ENCODE results near the gene GART. TPM values are rescaled to one million over a fixed set of nuclear protein-coding genes. Genes with fewer than 3 reads are reported as not detected.

Gene GART
- total RNA-seq, 1 donor from 2014 or later = 79.2 TPM

DNA sequence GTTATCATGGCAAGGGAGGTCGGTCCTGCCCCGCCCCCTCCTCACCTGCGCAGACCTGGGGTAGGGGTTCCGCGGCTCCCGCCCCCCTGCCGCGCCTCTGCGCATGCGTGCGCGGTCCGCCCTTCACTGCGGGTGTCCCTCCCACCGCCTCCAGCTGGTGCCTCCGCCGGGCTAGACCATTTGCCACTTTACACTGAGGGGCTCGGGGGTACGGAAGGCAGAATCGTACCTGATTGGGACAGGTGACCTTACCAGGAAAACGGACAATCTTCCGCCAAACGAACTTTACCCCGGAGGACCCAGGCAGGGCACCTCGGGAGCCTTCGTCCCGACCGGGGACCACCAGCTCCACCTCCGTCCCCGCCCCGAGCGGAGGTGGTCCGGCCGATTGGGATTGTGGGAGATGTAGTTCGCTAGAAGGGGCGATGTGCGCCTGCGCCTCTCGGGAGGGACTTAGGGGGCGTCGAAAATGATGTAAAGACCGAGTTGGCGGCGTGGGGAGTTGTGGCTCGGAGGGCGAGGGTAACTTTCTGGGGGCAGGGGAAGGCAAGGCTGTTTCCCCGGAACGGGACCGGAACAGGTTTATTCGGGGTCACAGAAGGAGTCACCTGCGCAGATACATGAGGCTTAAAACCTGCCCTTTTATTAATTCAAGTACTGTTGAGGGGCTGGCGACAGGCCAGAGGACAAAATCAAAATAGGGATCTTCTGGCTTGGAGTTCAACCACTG lies 50.4 kb downstream of the GART start, which contains the start of gene DNAJC28:
Gene DNAJC28 (minus strand): TSS at position 344 of the 730 bp plus-strand sequence. CDS start 2,323 bp downstream, outside the sequence.
- peak within 1 kb of the TSS; percentile 97 for H3K4me3 ChIP-seq (ENCODE audit: low read depth, low read length)
- TF ChIP-seq, protein P1, sequence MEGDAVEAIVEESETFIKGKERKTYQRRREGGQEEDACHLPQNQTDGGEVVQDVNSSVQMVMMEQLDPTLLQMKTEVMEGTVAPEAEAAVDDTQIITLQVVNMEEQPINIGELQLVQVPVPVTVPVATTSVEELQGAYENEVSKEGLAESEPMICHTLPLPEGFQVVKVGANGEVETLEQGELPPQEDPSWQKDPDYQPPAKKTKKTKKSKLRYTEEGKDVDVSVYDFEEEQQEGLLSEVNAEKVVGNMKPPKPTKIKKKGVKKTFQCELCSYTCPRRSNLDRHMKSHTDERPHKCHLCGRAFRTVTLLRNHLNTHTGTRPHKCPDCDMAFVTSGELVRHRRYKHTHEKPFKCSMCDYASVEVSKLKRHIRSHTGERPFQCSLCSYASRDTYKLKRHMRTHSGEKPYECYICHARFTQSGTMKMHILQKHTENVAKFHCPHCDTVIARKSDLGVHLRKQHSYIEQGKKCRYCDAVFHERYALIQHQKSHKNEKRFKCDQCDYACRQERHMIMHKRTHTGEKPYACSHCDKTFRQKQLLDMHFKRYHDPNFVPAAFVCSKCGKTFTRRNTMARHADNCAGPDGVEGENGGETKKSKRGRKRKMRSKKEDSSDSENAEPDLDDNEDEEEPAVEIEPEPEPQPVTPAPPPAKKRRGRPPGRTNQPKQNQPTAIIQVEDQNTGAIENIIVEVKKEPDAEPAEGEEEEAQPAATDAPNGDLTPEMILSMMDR (conservative IDR thresholded peaks at IDR 0.05; ENCODE audit: low read depth, low read length) = no peak
- no peak for DNase-seq (ENCODE audit: low read depth)

GRCh38 chr21:33490991-33491372 lies 50.9 kb downstream of the GART start:
- TF ChIP-seq, protein P1 (conservative IDR thresholded peaks at IDR 0.05; ENCODE audit: low read depth, low read length) = no peak
- no peak for DNase-seq (ENCODE audit: low read depth)
- H3K4me3 ChIP-seq (ENCODE audit: low read depth, low read length) = peak overlapping the region; percentile 97

- H3K4me3 ChIP-seq (ENCODE audit: low read depth, low read length) = no peak overlapping the region
- TF ChIP-seq, protein P1 (conservative IDR thresholded peaks at IDR 0.05; ENCODE audit: low read depth, low read length) = no peak
- no peak for DNase-seq (ENCODE audit: low read depth)
These were observed 53.0 kb downstream of the GART start for GRCh38 chr21:33488936-33489335.

- DNase-seq (ENCODE audit: low read depth) = no peak
- no peak overlapping the region for H3K4me3 ChIP-seq (ENCODE audit: low read depth, low read length)
- TF ChIP-seq, protein P1 (conservative IDR thresholded peaks at IDR 0.05; ENCODE audit: low read depth, low read length) = no peak
These were observed 53.9 kb downstream of the GART start for GRCh38 chr21:33487996-33488395.

DNA sequence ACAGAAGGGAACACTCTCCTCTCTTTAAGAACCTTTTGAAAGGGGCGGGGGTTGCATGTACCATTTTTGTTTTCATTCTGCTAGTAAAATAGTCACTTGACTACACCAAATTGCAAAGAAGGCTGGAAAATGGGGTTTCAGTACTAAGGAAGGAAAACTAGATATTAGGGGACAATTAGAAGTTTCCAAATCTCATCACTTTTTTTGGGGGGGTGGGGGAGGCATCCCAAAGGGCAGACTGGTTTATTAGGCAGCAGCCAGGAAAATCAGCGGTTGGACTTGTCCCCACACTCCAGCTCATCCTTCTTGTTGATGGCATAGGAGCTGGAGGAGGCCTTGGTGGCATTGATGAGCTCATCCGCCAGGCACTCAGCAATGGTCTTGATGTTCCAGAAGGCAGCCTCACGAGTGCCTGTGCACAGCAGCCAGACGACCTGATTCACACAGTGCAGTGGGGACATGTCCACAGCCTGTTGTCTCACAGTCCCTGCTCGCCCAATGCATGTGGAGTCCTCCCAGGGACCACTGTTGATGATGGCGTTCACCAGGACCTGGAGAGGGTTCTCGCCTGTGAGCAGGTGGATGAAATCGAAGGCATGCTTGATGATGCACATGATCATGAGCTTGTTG lies 60.5 kb downstream of the GART start:
- DNase-seq (ENCODE audit: low read depth) = no peak
- H3K4me3 ChIP-seq (ENCODE audit: low read depth, low read length) = no peak overlapping the region
- TF ChIP-seq, protein P1 (conservative IDR thresholded peaks at IDR 0.05; ENCODE audit: low read depth, low read length) = no peak

DNA sequence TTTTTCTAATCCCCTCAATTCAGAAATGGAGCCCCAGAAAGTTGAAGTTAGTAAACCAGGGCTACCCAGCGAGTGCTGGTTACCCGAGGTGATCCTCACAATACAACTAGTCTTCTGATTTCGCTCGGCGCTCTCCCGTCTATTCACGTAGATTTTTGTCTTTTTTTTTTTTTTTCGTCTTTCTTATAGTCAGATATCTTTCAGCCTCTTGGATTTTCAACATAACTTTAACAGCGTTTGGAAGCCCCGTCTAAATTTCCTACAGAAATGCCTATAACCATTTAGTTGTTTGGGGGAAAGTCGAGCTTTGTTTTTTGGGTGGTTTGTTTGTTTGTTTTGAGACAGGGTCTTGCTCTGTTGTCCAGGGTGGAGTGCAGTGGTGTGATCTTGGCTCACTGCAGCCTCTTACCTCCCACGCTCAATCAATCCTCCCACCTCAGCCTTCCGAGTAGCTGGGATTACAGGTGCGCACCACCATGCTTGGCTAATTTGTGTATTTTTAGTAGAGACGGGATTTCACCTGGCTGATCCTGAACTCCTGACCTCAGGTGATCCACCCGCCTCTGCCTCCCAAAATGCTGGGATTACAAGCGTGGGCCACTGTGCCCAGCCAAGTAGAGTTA lies 61.3 kb downstream of the GART start:
- TF ChIP-seq, protein P1 (conservative IDR thresholded peaks at IDR 0.05; ENCODE audit: low read depth, low read length) = no peak
- DNase-seq (ENCODE audit: low read depth) = no peak
- peak overlapping the region; percentile 93 for H3K4me3 ChIP-seq (ENCODE audit: low read depth, low read length)

Measured in epithelial cell of proximal tubule (primary cell).